ENCODE data around the gene ZBTB24. TPM values are rescaled to one million over a fixed set of nuclear protein-coding genes. Genes with fewer than 3 reads are reported as not detected.
A peak's percentile ranks its signal among the peaks of the same experiment; 100 is the strongest.

The ZBTB24 gene
- total and polyA plus RNA-seq, 2 of the 13 experiments (the other 11 are each of a cell fraction or from before 2014, with no cell fraction given), result 1.5 to 6.2 TPM

DNA sequence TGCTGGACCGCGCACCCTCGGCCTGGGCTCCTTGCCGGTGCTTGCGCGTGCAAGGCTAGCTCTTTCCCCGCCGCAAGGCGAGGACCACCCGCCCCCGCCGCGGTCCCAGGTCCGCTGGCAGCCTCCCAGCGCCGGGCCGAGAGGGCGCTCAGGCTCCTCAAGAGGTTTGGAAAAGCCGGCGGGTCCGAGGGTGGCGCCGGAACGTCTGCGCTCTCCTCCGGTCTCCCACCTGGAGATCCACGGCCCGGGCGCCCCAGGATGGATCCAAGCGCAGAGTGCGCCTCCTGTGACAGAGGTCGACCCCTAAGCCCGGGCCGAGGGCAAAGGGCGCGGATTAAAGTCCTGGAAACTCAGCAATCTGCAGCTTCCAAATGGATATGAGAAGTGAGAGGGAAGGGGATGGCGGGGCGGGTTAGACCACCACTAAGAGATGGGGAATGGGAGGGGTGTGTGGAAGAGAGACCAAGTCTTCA lies 26.9 kb downstream of the ZBTB24 start (continued):
- TF ChIP-seq FOSL1 (CRISPR knock-in tag; IDR thresholded peaks at IDR 0.05; ENCODE audit: borderline replicate concordance), result no peak
- TF ChIP-seq FOXA1 (IDR thresholded peaks at IDR 0.05), result no peak
- TF ChIP-seq FOXA1 (CRISPR knock-in tag; IDR thresholded peaks at IDR 0.05), result no peak
- TF ChIP-seq POGZ (CRISPR knock-in tag; IDR thresholded peaks at IDR 0.05), result no peak
- TF ChIP-seq, protein P1, sequence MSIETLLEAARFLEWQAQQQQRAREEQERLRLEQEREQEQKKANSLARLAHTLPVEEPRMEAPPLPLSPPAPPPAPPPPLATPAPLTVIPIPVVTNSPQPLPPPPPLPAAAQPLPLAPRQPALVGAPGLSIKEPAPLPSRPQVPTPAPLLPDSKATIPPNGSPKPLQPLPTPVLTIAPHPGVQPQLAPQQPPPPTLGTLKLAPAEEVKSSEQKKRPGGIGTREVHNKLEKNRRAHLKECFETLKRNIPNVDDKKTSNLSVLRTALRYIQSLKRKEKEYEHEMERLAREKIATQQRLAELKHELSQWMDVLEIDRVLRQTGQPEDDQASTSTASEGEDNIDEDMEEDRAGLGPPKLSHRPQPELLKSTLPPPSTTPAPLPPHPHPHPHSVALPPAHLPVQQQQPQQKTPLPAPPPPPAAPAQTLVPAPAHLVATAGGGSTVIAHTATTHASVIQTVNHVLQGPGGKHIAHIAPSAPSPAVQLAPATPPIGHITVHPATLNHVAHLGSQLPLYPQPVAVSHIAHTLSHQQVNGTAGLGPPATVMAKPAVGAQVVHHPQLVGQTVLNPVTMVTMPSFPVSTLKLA (IDR thresholded peaks at IDR 0.05), result no peak
- TF ChIP-seq, protein P2, sequence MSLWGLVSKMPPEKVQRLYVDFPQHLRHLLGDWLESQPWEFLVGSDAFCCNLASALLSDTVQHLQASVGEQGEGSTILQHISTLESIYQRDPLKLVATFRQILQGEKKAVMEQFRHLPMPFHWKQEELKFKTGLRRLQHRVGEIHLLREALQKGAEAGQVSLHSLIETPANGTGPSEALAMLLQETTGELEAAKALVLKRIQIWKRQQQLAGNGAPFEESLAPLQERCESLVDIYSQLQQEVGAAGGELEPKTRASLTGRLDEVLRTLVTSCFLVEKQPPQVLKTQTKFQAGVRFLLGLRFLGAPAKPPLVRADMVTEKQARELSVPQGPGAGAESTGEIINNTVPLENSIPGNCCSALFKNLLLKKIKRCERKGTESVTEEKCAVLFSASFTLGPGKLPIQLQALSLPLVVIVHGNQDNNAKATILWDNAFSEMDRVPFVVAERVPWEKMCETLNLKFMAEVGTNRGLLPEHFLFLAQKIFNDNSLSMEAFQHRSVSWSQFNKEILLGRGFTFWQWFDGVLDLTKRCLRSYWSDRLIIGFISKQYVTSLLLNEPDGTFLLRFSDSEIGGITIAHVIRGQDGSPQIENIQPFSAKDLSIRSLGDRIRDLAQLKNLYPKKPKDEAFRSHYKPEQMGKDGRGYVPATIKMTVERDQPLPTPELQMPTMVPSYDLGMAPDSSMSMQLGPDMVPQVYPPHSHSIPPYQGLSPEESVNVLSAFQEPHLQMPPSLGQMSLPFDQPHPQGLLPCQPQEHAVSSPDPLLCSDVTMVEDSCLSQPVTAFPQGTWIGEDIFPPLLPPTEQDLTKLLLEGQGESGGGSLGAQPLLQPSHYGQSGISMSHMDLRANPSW (CRISPR knock-in tag; IDR thresholded peaks at IDR 0.05; ENCODE audit: borderline replicate concordance), result no peak
- TF ChIP-seq HNF4G (IDR thresholded peaks at IDR 0.05; ENCODE audit: borderline replicate concordance, low read depth, low read length), result no peak; the same call in 1 of the 2 replicates
- TF ChIP-seq HNF4G (CRISPR knock-in tag; IDR thresholded peaks at IDR 0.05; ENCODE audit: borderline replicate concordance, low read depth), result no peak
- TF ChIP-seq TSC22D2 (CRISPR knock-in tag; IDR thresholded peaks at IDR 0.05; ENCODE audit: borderline replicate concordance), result no peak
- TF ChIP-seq, protein P3, sequence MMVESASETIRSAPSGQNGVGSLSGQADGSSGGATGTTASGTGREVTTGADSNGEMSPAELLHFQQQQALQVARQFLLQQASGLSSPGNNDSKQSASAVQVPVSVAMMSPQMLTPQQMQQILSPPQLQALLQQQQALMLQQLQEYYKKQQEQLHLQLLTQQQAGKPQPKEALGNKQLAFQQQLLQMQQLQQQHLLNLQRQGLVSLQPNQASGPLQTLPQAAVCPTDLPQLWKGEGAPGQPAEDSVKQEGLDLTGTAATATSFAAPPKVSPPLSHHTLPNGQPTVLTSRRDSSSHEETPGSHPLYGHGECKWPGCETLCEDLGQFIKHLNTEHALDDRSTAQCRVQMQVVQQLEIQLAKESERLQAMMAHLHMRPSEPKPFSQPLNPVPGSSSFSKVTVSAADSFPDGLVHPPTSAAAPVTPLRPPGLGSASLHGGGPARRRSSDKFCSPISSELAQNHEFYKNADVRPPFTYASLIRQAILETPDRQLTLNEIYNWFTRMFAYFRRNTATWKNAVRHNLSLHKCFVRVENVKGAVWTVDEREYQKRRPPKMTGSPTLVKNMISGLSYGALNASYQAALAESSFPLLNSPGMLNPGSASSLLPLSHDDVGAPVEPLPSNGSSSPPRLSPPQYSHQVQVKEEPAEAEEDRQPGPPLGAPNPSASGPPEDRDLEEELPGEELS (CRISPR knock-in tag; IDR thresholded peaks at IDR 0.05), result no peak
- TF ChIP-seq RAD21 (CRISPR knock-in tag; IDR thresholded peaks at IDR 0.05), result 0 out of 2 replicates have a peak, but pooled peaks have one; percentile 29
- TF ChIP-seq NFIC (IDR thresholded peaks at IDR 0.05; ENCODE audit: low read length), result no peak
- no peak for TF ChIP-seq SRSF9 (IDR thresholded peaks at IDR 0.05; ENCODE audit: borderline replicate concordance, insufficient read depth, low read depth, low read length, poor library complexity, severe bottlenecking)
- TF ChIP-seq ZNF737 (CRISPR knock-in tag; IDR thresholded peaks at IDR 0.05; ENCODE audit: borderline replicate concordance), result no peak
- no peak for TF ChIP-seq PPARG (CRISPR knock-in tag; conservative IDR thresholded peaks at IDR 0.05)
- TF ChIP-seq FOXM1 (CRISPR knock-in tag; IDR thresholded peaks at IDR 0.05), result no peak
- no peak for TF ChIP-seq PHB2 (IDR thresholded peaks at IDR 0.05; ENCODE audit: partially characterized antibody)
- TF ChIP-seq MTA1 (CRISPR knock-in tag; IDR thresholded peaks at IDR 0.05; ENCODE audit: borderline replicate concordance), result 0 out of 2 replicates have a peak, but pooled peaks have one; percentile 12
- TF ChIP-seq CBFB (CRISPR knock-in tag; IDR thresholded peaks at IDR 0.05), result no peak
- TF ChIP-seq ZSCAN21 (CRISPR knock-in tag; IDR thresholded peaks at IDR 0.05; ENCODE audit: borderline replicate concordance), result peak; percentile 30; the same call in 1 of the 2 replicates
- TF ChIP-seq, protein P4, sequence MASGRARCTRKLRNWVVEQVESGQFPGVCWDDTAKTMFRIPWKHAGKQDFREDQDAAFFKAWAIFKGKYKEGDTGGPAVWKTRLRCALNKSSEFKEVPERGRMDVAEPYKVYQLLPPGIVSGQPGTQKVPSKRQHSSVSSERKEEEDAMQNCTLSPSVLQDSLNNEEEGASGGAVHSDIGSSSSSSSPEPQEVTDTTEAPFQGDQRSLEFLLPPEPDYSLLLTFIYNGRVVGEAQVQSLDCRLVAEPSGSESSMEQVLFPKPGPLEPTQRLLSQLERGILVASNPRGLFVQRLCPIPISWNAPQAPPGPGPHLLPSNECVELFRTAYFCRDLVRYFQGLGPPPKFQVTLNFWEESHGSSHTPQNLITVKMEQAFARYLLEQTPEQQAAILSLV (CRISPR knock-in tag; IDR thresholded peaks at IDR 0.05; ENCODE audit: borderline replicate concordance), result no peak
- no peak for TF ChIP-seq ZKSCAN1 (IDR thresholded peaks at IDR 0.05; ENCODE audit: low read length)
- TF ChIP-seq XBP1 (CRISPR knock-in tag; IDR thresholded peaks at IDR 0.05), result no peak
- no peak for TF ChIP-seq KLF13 (CRISPR knock-in tag; IDR thresholded peaks at IDR 0.05)
- no peak for TF ChIP-seq NFE2L2 (IDR thresholded peaks at IDR 0.05; ENCODE audit: low read length)
- TF ChIP-seq ZNF343 (CRISPR knock-in tag; IDR thresholded peaks at IDR 0.05), result peak; percentile 62; the same call in 1 of the 2 replicates
